GM23338 (cell line): ENCODE results near the gene CEACAM4. TPM values are rescaled to one million over a fixed set of nuclear protein-coding genes. Genes with fewer than 3 reads are reported as not detected.

Experiments
- ATAC-seq: fragments of 200-7000 bp; cut with Tn5 transposase; 3 replicates; pipeline ENCODE4 v1.9.1; 2020
- DNase-seq: peaks from one replicate; pipeline ENCODE4 v3.0.0-alpha.2; 2015; ENCODE audit warnings: low spot score
- H2AFZ ChIP-seq: fragments of 200-600 bp; sonication (generic); 2 replicates; pipeline ENCODE4 v1.8.0; 2016; ENCODE audit warnings: antibody characterized with exemption, mild to moderate bottlenecking, moderate library complexity
- H3F3A ChIP-seq: fragments of 200-600 bp; sonication (generic); replicated peaks from 2 replicates; pipeline ENCODE4 v1.8.0; 2017; ENCODE audit warnings: antibody characterized with exemption, mixed run types, low read depth
- H3K27ac ChIP-seq: fragments of 200-600 bp; sonication (generic); 2 replicates; pipeline ENCODE4 v1.6.1; 2016; ENCODE audit warnings: low read depth
- H3K27me3 ChIP-seq: fragments of 200-600 bp; sonication (generic); 2 replicates; pipeline ENCODE4 v1.8.0; 2016; ENCODE audit warnings: mild to moderate bottlenecking, mixed run types, moderate library complexity; ENCODE audit not compliant: insufficient read depth
- H3K36me3 ChIP-seq: fragments of 200-600 bp; sonication (generic); 2 replicates; pipeline ENCODE4 v1.8.0; 2016; ENCODE audit warnings: mild to moderate bottlenecking; ENCODE audit not compliant: insufficient read depth
- H3K4me1 ChIP-seq: fragments of 200-600 bp; sonication (generic); 2 replicates; pipeline ENCODE4 v1.8.0; 2016; ENCODE audit warnings: mild to moderate bottlenecking, moderate library complexity; ENCODE audit not compliant: insufficient read depth
- H3K4me2 ChIP-seq: fragments of 200-600 bp; sonication (generic); 2 replicates; pipeline ENCODE4 v1.7.1; 2017; ENCODE audit warnings: mixed run types
- H3K4me3 ChIP-seq: fragments of 200-600 bp; sonication (generic); 2 replicates; pipeline ENCODE4 v1.6.1; 2016; ENCODE audit warnings: mixed run types
- H3K79me2 ChIP-seq: fragments of 200-600 bp; sonication (generic); replicated peaks from 2 replicates; pipeline ENCODE4 v1.8.0; 2017; ENCODE audit warnings: mild to moderate bottlenecking; ENCODE audit not compliant: insufficient read depth
- H3K9me2 ChIP-seq: fragments of 200-600 bp; sonication (generic); 2 replicates; pipeline ENCODE4 v1.8.0; 2017; ENCODE audit not compliant: insufficient read depth
- H4K20me1 ChIP-seq: fragments of 200-600 bp; sonication (generic); replicated peaks from 2 replicates; pipeline ENCODE4 v1.8.0; 2017; ENCODE audit warnings: mild to moderate bottlenecking; ENCODE audit not compliant: insufficient read depth
- H3K27ac Mint-ChIP-seq: 2 replicates; pipeline ENCODE4 v1.8.0; 2020; ENCODE audit warnings: inconsistent platforms, mild to moderate bottlenecking, moderate library complexity, mixed read lengths
- H3K27me3 Mint-ChIP-seq: 3 replicates; pipeline ENCODE4 v1.8.0; 2022; ENCODE audit warnings: low read depth, mild to moderate bottlenecking, moderate library complexity, mixed read lengths, inconsistent platforms; ENCODE audit not compliant: insufficient read depth, poor library complexity
- H3K36me3 Mint-ChIP-seq: 3 replicates; pipeline ENCODE4 v1.8.0; 2021; ENCODE audit warnings: low read depth, mild to moderate bottlenecking, inconsistent platforms, moderate library complexity, mixed read lengths
- H3K4me1 Mint-ChIP-seq: 3 replicates; pipeline ENCODE4 v1.8.0; 2020; ENCODE audit warnings: mild to moderate bottlenecking, inconsistent platforms, mixed read lengths
- H3K4me3 Mint-ChIP-seq: 3 replicates; pipeline ENCODE4 v1.8.0; 2021; ENCODE audit warnings: moderate library complexity, mild to moderate bottlenecking, inconsistent platforms, mixed read lengths
- H3K9me3 Mint-ChIP-seq: 3 replicates; pipeline ENCODE4 v1.8.0; 2020; ENCODE audit warnings: moderate library complexity, mild to moderate bottlenecking, inconsistent platforms, mixed read lengths
- CREB1 ChIP-seq: fragments of 250-450 bp; sonication (Bioruptor Pico); IDR thresholded peaks from 2 replicates; pipeline ENCODE4 v1.5.0; 2020; ENCODE audit warnings: low read depth, mild to moderate bottlenecking, moderate library complexity
- CTCF ChIP-seq, 2 experiments: fragments of 200-600 bp in 1 of 2; sonication (generic) in 1 of 2; conservative IDR thresholded peaks; 2 replicates each; pipeline versions ENCODE4 v1.5.1 to v1.6.1; 2016 to 2017; ENCODE audit warnings: antibody characterized with exemption in 2 of 2, low read depth in 2 of 2, mild to moderate bottlenecking in 2 of 2, moderate library complexity in 1 of 2
- ETS1 ChIP-seq: IDR thresholded peaks from 2 replicates; pipeline ENCODE4 v1.6.1; 2016; ENCODE audit warnings: antibody characterized with exemption
- EZH2phosphoT487 ChIP-seq: fragments of 200-600 bp; sonication (generic); IDR thresholded peaks from one replicate; pipeline ENCODE4 v1.8.1; 2018; ENCODE audit warnings: antibody characterized with exemption; ENCODE audit not compliant: unreplicated experiment
- JUNB ChIP-seq: IDR thresholded peaks from one replicate; pipeline ENCODE4 v1.6.1; 2016; ENCODE audit warnings: antibody characterized with exemption; ENCODE audit not compliant: unreplicated experiment
- NANOG ChIP-seq: IDR thresholded peaks from 2 replicates; pipeline ENCODE4 v1.6.1; 2016; ENCODE audit warnings: antibody characterized with exemption, borderline replicate concordance
- REST ChIP-seq: IDR thresholded peaks from one replicate; pipeline ENCODE4 v1.6.1; 2018; ENCODE audit warnings: antibody characterized with exemption; ENCODE audit not compliant: unreplicated experiment
- STAT1 ChIP-seq: IDR thresholded peaks from one replicate; pipeline ENCODE4 v1.6.1; 2016; ENCODE audit warnings: antibody characterized with exemption; ENCODE audit not compliant: unreplicated experiment
- polyA plus RNA-seq: library from polyadenylated mRNA; unstranded; fragments of >200 nt; fragmentation: Nextera tagmentation; extraction: Ambion mirVana; gene quantifications from 2 replicates; pipeline ENCODE4 v1.2.1, GENCODE V29; 2016
- total RNA-seq: library from RNA; depleted of rRNA; stranded (reverse); fragments of >200 nt; shearing (Covaris generic); gene quantifications from 2 replicates; pipeline ENCODE4 v1.2.3, GENCODE V29; 2014

Gene CEACAM4
- total and polyA plus RNA-seq, 2 experiments from 2014 or later, result not detected

- no peak for TF ChIP-seq CTCF (conservative IDR thresholded peaks at IDR 0.05; ENCODE audit: low read depth in 2 of 2)
- TF ChIP-seq EZH2phosphoT487, result no peak
- no peak for TF ChIP-seq NANOG
- no peak for TF ChIP-seq REST
- TF ChIP-seq STAT1, result no peak
- TF ChIP-seq JUNB, result no peak
- no peak for TF ChIP-seq ETS1
- TF ChIP-seq CREB1 (CRISPR knock-in tag), result no peak
These were observed 23.0 kb upstream of the CEACAM4 start (continued) for GRCh38 chr19:41649827-41650226.

- Mint-ChIP-seq H3K4me1 (peaks cover 10% of the 10 kb centered on the region; the same call in 2 of the 3 replicates), H3K4me3 (no peak overlapping the region), H3K36me3 (no peaks in the 10 kb centered on the region), H3K27me3 (peaks cover 4% of the 10 kb centered on the region), H3K27ac (no peak overlapping the region), H3K9me3 (no peaks in the 10 kb centered on the region)
- TF ChIP-seq ETS1, result no peak
- peak; percentile 69 to 86 for TF ChIP-seq CTCF (conservative IDR thresholded peaks at IDR 0.05; ENCODE audit: low read depth in 2 of 2)
- Histone ChIP-seq H3K36me3 (no peaks in the 10 kb centered on the region), H3K27ac (no peak overlapping the region), H3F3A (no peaks in the 10 kb centered on the region), H3K4me2 (no peak overlapping the region), H3K9me2 (no peaks in the 10 kb centered on the region; the same call in 1 of the 2 replicates), H3K27me3 (no peaks in the 10 kb centered on the region), H4K20me1 (no peaks in the 10 kb centered on the region), H3K4me1 (no peaks in the 10 kb centered on the region), H2AFZ (peak overlapping the region; percentile 29; the same call in 1 of the 2 replicates), H3K79me2 (no peaks in the 10 kb centered on the region), H3K4me3 (no peak overlapping the region)
- DNase-seq (peak; percentile 78), ATAC-seq (peak; percentile 82)
These were observed 19.8 kb upstream of the CEACAM4 start for GRCh38 chr19:41646589-41647204.
